Mucosa of stomach (tissue), 1 donor: Measurements from ENCODE around the gene IRS1.
"Not testable (repeated sequence)": the region's sequence is repeated elsewhere in the genome, so short reads cannot be mapped to it uniquely, and the experiment has no call there.

Source experiments
- H3K27me3 ChIP-seq: one replicate; pipeline ENCODE4 v1.7.0; 2013; ENCODE audit warnings: mild to moderate bottlenecking, low read length; ENCODE audit not compliant: control insufficient read depth, insufficient read depth
- H3K36me3 ChIP-seq: one replicate; pipeline ENCODE4 v1.7.0; 2013; ENCODE audit warnings: low read length; ENCODE audit not compliant: control insufficient read depth, insufficient read depth
- H3K4me1 ChIP-seq: one replicate; pipeline ENCODE4 v1.7.0; 2013; ENCODE audit warnings: mild to moderate bottlenecking, low read length; ENCODE audit not compliant: control insufficient read depth, insufficient read depth
- H3K4me3 ChIP-seq: one replicate; pipeline ENCODE4 v1.7.0; 2013; ENCODE audit warnings: low read length
- H3K9ac ChIP-seq: one replicate; pipeline ENCODE4 v1.7.0; 2013; ENCODE audit warnings: mild to moderate bottlenecking, low read length, moderate library complexity
- H3K9me3 ChIP-seq: one replicate; pipeline ENCODE4 v1.7.0; 2013; ENCODE audit warnings: mild to moderate bottlenecking, low read length, moderate library complexity; ENCODE audit not compliant: control insufficient read depth
- donor health status: Pancreatic carcinoma.

IRS1 gene

GRCh38 chr2:226835796-226836547 lies 36.4 kb upstream of the IRS1 start, which contains the start of gene RHBDD1:
TSS of gene RHBDD1 (plus strand) at chr2:226836054. CDS start at chr2:226864694, 28,640 bp downstream.
- H3K27me3 ChIP-seq = no peaks in the 10 kb centered on the region
- H3K4me3 ChIP-seq = peak within 1 kb of the TSS; percentile 96
- H3K36me3 ChIP-seq = no peaks in the 10 kb centered on the region
- peak within 1 kb of the TSS; percentile 99 for H3K9ac ChIP-seq
- H3K4me1 ChIP-seq = no peaks in the 10 kb centered on the region
- H3K9me3 ChIP-seq = no peaks in the 10 kb centered on the region

- H3K9ac ChIP-seq = peak overlapping the region; percentile 99
- H3K4me3 ChIP-seq = peak overlapping the region; percentile 96
- no peaks in the 10 kb centered on the region for H3K4me1 ChIP-seq
- H3K36me3 ChIP-seq = no peaks in the 10 kb centered on the region
- H3K9me3 ChIP-seq = no peaks in the 10 kb centered on the region
- no peaks in the 10 kb centered on the region for H3K27me3 ChIP-seq
These were observed 35.8 kb upstream of the IRS1 start for GRCh38 chr2:226835420-226835795.

GRCh38 chr2:226834880-226835279 lies 35.3 kb upstream of the IRS1 start:
- H3K27me3 ChIP-seq, H3K36me3 ChIP-seq, H3K4me1 ChIP-seq, H3K9me3 ChIP-seq: not testable (repeated sequence)
- Histone ChIP-seq H3K9ac (peak overlapping the region; percentile 99), H3K4me3 (peak overlapping the region; percentile 96)

- H3K9me3 ChIP-seq = no peaks in the 10 kb centered on the region
- no peak overlapping the region for H3K4me3 ChIP-seq
- H3K4me1 ChIP-seq = no peaks in the 10 kb centered on the region
- H3K36me3 ChIP-seq = no peaks in the 10 kb centered on the region
- no peak overlapping the region for H3K9ac ChIP-seq
- H3K27me3 ChIP-seq = no peaks in the 10 kb centered on the region
These were observed 32.4 kb upstream of the IRS1 start for GRCh38 chr2:226832061-226832460.

- Histone ChIP-seq H3K27me3 (no peaks in the 10 kb centered on the region), H3K36me3 (no peaks in the 10 kb centered on the region), H3K4me1 (no peaks in the 10 kb centered on the region), H3K9ac (no peak overlapping the region), H3K4me3 (no peak overlapping the region), H3K9me3 (no peaks in the 10 kb centered on the region)
These were observed 31.6 kb upstream of the IRS1 start for GRCh38 chr2:226831266-226831665.

- Histone ChIP-seq H3K27me3 (no peaks in the 10 kb centered on the region), H3K4me3 (no peak overlapping the region)
These were observed 30.4 kb upstream of the IRS1 start for GRCh38 chr2:226829721-226830631.

GRCh38 chr2:226828191-226828590 lies 28.6 kb upstream of the IRS1 start:
- H3K4me1 ChIP-seq = no peaks in the 10 kb centered on the region
- no peaks in the 10 kb centered on the region for H3K36me3 ChIP-seq
- H3K9me3 ChIP-seq = no peaks in the 10 kb centered on the region
- H3K9ac ChIP-seq = no peak overlapping the region
- no peaks in the 10 kb centered on the region for H3K27me3 ChIP-seq
- no peak overlapping the region for H3K4me3 ChIP-seq

More at GRCh38 chr2:226829721-226830631, 30.4 kb upstream of the IRS1 start:
- no peaks in the 10 kb centered on the region for H3K4me1 ChIP-seq
- H3K9ac ChIP-seq = no peak overlapping the region
- H3K36me3 ChIP-seq = no peaks in the 10 kb centered on the region
- no peaks in the 10 kb centered on the region for H3K9me3 ChIP-seq

- no peak overlapping the region for H3K4me3 ChIP-seq
- H3K4me1 ChIP-seq = no peaks in the 10 kb centered on the region
- H3K9me3 ChIP-seq = no peaks in the 10 kb centered on the region
- no peaks in the 10 kb centered on the region for H3K27me3 ChIP-seq
- H3K9ac ChIP-seq = no peak overlapping the region
- no peaks in the 10 kb centered on the region for H3K36me3 ChIP-seq
These were observed 25.4 kb upstream of the IRS1 start for GRCh38 chr2:226825056-226825455.

- H3K4me1 ChIP-seq = no peaks in the 10 kb centered on the region
- no peak overlapping the region for H3K9ac ChIP-seq
- H3K9me3 ChIP-seq = no peaks in the 10 kb centered on the region
- H3K36me3 ChIP-seq = no peaks in the 10 kb centered on the region
- H3K27me3 ChIP-seq = no peaks in the 10 kb centered on the region
- H3K4me3 ChIP-seq = no peak overlapping the region
These were observed 19.3 kb upstream of the IRS1 start for GRCh38 chr2:226818930-226819329.

- Histone ChIP-seq H3K4me1 (no peaks in the 10 kb centered on the region), H3K36me3 (no peaks in the 10 kb centered on the region), H3K9ac (no peak overlapping the region), H3K4me3 (no peak overlapping the region), H3K27me3 (no peaks in the 10 kb centered on the region), H3K9me3 (no peaks in the 10 kb centered on the region)
These were observed 13.6 kb upstream of the IRS1 start for GRCh38 chr2:226813148-226813701.

GRCh38 chr2:226803410-226803809 lies 3.8 kb upstream of the IRS1 start:
- Histone ChIP-seq H3K4me1 (peaks cover 8% of the 10 kb centered on the region), H3K4me3 (no peak overlapping the region), H3K36me3 (no peaks in the 10 kb centered on the region), H3K27me3 (no peaks in the 10 kb centered on the region), H3K9me3 (no peaks in the 10 kb centered on the region), H3K9ac (no peak overlapping the region)

- H3K9ac ChIP-seq = no peak overlapping the region
These were observed 3.0 kb upstream of the IRS1 start for GRCh38 chr2:226802573-226802972.

More at GRCh38 chr2:226802573-226802972, 3.0 kb upstream of the IRS1 start:
- Histone ChIP-seq H3K4me1 (peaks cover 15% of the 10 kb centered on the region), H3K36me3 (no peaks in the 10 kb centered on the region), H3K27me3 (no peaks in the 10 kb centered on the region), H3K4me3 (no peak overlapping the region), H3K9me3 (no peaks in the 10 kb centered on the region)
